Karpas-422 (cell line): ENCODE measurements around the gene KLK14. TPM values are rescaled to one million over a fixed set of nuclear protein-coding genes. Genes with fewer than 3 reads are reported as not detected.
A peak's percentile ranks its signal among the peaks of the same experiment; 100 is the strongest.

ENCODE experiments used
- DNase-seq: peaks from one replicate; pipeline ENCODE4 v3.0.0-alpha.2; 2015
- H2AFZ ChIP-seq: fragments of 200-600 bp; sonication (generic); 2 replicates; pipeline ENCODE4 v1.6.1; 2014; ENCODE audit warnings: antibody characterized with exemption, low read length, mixed read lengths
- H3K27ac ChIP-seq: fragments of 200-600 bp; sonication (generic); 2 replicates; pipeline ENCODE4 v1.5.1; 2014; ENCODE audit warnings: mild to moderate bottlenecking, low read length, moderate library complexity
- H3K27me3 ChIP-seq: fragments of 200-600 bp; sonication (generic); 2 replicates; pipeline ENCODE4 v1.6.1; 2014; ENCODE audit warnings: low read length, mixed read lengths
- H3K36me3 ChIP-seq: fragments of 200-600 bp; sonication (generic); 2 replicates; pipeline ENCODE4 v1.6.1; 2014; ENCODE audit warnings: low read length, mixed read lengths; ENCODE audit not compliant: insufficient read depth
- H3K4me1 ChIP-seq: fragments of 200-600 bp; sonication (generic); 2 replicates; pipeline ENCODE4 v1.6.1; 2014; ENCODE audit warnings: mild to moderate bottlenecking, low read length, mixed read lengths
- H3K4me2 ChIP-seq: fragments of 200-600 bp; sonication (generic); 2 replicates; pipeline ENCODE4 v1.6.1; 2014; ENCODE audit warnings: low read length, low read depth, mild to moderate bottlenecking; ENCODE audit not compliant: poor library complexity, severe bottlenecking
- H3K4me3 ChIP-seq: fragments of 200-600 bp; sonication (generic); 2 replicates; pipeline ENCODE4 v1.5.1; 2014; ENCODE audit warnings: mild to moderate bottlenecking, antibody characterized with exemption, low read length, mixed read lengths
- H3K79me2 ChIP-seq: fragments of 200-600 bp; sonication (generic); 2 replicates; pipeline ENCODE4 v1.6.1; 2014; ENCODE audit warnings: mild to moderate bottlenecking, low read length, mixed read lengths
- H3K9ac ChIP-seq: fragments of 200-600 bp; sonication (generic); 2 replicates; pipeline ENCODE4 v1.6.0; 2014; ENCODE audit warnings: low read length
- H3K9me2 ChIP-seq: fragments of 200-600 bp; sonication (generic), shearing (Covaris generic); replicated peaks from 2 replicates; pipeline ENCODE4 v1.6.0; 2014; ENCODE audit warnings: mild to moderate bottlenecking, low read length, moderate library complexity; ENCODE audit not compliant: insufficient read depth
- H3K9me3 ChIP-seq: fragments of 300-700, 200-600 bp; sonication (generic); 2 replicates; pipeline ENCODE4 v1.6.1; 2014; ENCODE audit warnings: low read length, mixed read lengths
- H4K20me1 ChIP-seq: fragments of 200-600 bp; sonication (generic); 2 replicates; pipeline ENCODE4 v1.6.1; 2014; ENCODE audit warnings: mild to moderate bottlenecking, antibody characterized with exemption, low read length, low read depth; ENCODE audit not compliant: insufficient read depth
- total RNA-seq: library from RNA; depleted of rRNA; stranded (reverse); fragments of >200 nt; shearing (Covaris generic); gene quantifications from 2 replicates; pipeline ENCODE4 v1.2.3, GENCODE V29; 2014; ENCODE audit warnings: low replicate concordance

KLK14 gene
- total RNA-seq, 1 experiment from 2014 or later: 0.48 TPM

DNA sequence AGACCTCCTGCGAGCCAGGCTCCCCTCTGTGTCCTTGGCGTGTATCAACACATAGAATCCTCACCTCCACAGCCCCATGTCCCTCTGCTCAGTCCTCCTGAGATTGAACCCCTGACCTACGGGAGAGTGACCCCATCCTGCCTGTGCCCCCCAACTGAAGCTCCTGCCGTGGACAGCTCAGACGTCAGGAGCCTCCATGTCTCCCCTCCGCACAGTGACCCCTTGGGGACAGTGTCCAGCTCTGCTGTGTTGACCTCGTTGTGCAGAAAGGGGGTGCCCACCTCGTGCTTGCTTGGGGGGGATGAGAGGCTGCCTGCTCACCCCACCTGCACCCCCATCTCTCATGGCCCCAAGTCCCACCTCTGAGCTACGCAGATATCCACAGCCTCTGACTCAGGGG is 41.5 kb upstream of the KLK14 start:
- Histone ChIP-seq H3K27me3 (no peaks in the 10 kb centered on the region), H4K20me1 (no peaks in the 10 kb centered on the region; the same call in 1 of the 2 replicates), H3K27ac (no peak overlapping the region), H3K4me2 (no peak overlapping the region), H3K36me3 (no peaks in the 10 kb centered on the region), H3K9me3 (no peaks in the 10 kb centered on the region), H3K9ac (no peak overlapping the region; the same call in 1 of the 2 replicates), H2AFZ (no peak overlapping the region), H3K9me2 (no peaks in the 10 kb centered on the region), H3K79me2 (no peaks in the 10 kb centered on the region), H3K4me3 (no peak overlapping the region), H3K4me1 (peaks cover 11% of the 10 kb centered on the region)
- DNase-seq: no peak

DNA sequence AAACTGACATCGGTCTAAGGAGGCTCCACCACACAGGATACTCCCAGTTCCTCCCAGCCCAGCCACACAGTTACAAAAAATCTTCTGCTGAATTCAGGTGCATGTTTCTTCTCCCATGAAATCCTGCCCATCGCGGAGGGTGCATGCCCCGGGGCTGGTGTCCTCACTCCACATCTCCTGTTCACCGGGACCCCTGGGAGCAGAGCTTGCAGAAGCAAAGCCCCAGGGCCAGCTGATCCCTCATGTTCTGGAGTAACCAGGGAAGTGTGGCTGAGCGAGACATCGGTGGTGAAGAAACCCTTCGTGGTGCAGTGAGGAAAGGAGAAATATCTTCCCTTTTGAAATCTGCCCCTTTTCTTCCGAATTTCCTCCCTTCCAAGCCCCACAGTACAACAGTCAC is 41.1 kb upstream of the KLK14 start:
- H4K20me1 ChIP-seq: no peaks in the 10 kb centered on the region; the same call in 1 of the 2 replicates
- H3K4me1 ChIP-seq: peaks cover 11% of the 10 kb centered on the region
- no peaks in the 10 kb centered on the region for H3K9me3 ChIP-seq
- H3K9me2 ChIP-seq: no peaks in the 10 kb centered on the region
- no peak overlapping the region for H3K4me3 ChIP-seq
- no peaks in the 10 kb centered on the region for H3K79me2 ChIP-seq
- H2AFZ ChIP-seq: peak overlapping the region; percentile 31; the same call in 1 of the 2 replicates
- H3K9ac ChIP-seq: peak overlapping the region; percentile 32; the same call in 1 of the 2 replicates
- no peaks in the 10 kb centered on the region for H3K27me3 ChIP-seq
- H3K36me3 ChIP-seq: no peaks in the 10 kb centered on the region
- no peak for DNase-seq
- H3K4me2 ChIP-seq: no peak overlapping the region
- no peak overlapping the region for H3K27ac ChIP-seq

DNA sequence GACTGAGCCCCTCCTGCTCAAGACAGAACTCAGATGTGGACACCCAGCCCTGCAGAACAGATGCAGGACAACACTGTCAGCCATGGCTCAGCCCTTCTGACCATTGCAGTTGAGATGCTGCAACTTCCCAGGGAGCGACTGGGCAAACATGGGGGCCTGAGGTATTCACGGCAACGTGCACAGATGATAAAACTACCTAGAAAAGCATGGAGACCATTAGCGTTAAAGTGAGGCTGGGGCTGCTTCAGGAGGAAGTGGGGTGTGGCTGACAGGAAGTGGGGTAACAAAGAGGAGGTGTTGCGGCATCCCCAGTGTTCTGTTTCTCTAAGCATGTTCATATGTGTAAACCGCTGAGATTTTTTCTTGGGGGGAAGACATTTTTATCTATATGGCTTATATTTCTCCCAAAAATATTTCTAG is 40.7 kb upstream of the KLK14 start:
- Histone ChIP-seq H3K4me3 (no peak overlapping the region), H3K9me2 (no peaks in the 10 kb centered on the region), H3K79me2 (no peaks in the 10 kb centered on the region), H3K9me3 (no peaks in the 10 kb centered on the region), H3K9ac (peak overlapping the region; percentile 32; the same call in 1 of the 2 replicates), H4K20me1 (no peaks in the 10 kb centered on the region; the same call in 1 of the 2 replicates), H3K4me1 (peaks cover 11% of the 10 kb centered on the region), H3K4me2 (no peak overlapping the region), H3K27me3 (no peaks in the 10 kb centered on the region), H3K36me3 (no peaks in the 10 kb centered on the region), H2AFZ (peak overlapping the region; percentile 31), H3K27ac (no peak overlapping the region)
- DNase-seq: peak; percentile 60

GRCh38 chr19:51122112-51122981 is 39.7 kb upstream of the KLK14 start:
- H3K79me2 ChIP-seq: no peaks in the 10 kb centered on the region
- H3K9ac ChIP-seq: no peak overlapping the region
- H4K20me1 ChIP-seq: no peaks in the 10 kb centered on the region; the same call in 1 of the 2 replicates
- H3K4me3 ChIP-seq: no peak overlapping the region
- no peaks in the 10 kb centered on the region for H3K9me2 ChIP-seq
- no peak for DNase-seq
- H3K27me3 ChIP-seq: no peaks in the 10 kb centered on the region
- no peak overlapping the region for H3K4me2 ChIP-seq
- H3K36me3 ChIP-seq: no peaks in the 10 kb centered on the region
- H3K4me1 ChIP-seq: peaks cover 11% of the 10 kb centered on the region
- H3K9me3 ChIP-seq: no peaks in the 10 kb centered on the region
- H2AFZ ChIP-seq: no peak overlapping the region
- H3K27ac ChIP-seq: no peak overlapping the region

DNA sequence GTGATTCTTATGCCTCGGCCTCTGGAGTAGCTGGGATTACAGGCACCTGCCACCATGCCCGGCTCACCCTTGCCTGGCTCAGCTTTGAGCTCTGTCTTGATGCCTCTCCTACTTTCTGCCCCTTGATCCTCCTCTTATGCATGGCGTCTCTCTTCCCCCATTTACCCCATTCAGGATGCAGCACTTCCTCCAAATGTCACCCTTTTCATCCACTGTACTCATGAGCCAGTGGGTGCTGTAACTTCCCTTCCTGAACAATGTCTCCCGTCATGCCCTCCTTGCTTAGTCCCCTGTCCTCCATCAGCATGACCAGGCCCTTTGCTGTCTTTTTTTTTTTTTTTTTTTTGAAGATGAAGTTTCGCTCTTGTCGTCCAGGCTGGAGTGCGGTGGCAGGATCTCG is 38.6 kb upstream of the KLK14 start:
- Histone ChIP-seq H3K4me3 (no peak overlapping the region), H3K4me2 (no peak overlapping the region), H3K4me1 (peaks cover 11% of the 10 kb centered on the region)

GRCh38 chr19:51120160-51120559 is 37.5 kb upstream of the KLK14 start:
- Histone ChIP-seq H3K4me1 (peaks cover 11% of the 10 kb centered on the region), H2AFZ (no peak overlapping the region)

More for the DNA sequence above, 38.6 kb upstream of the KLK14 start:
- Histone ChIP-seq H3K9me2 (no peaks in the 10 kb centered on the region), H3K9ac (no peak overlapping the region), H3K9me3 (no peaks in the 10 kb centered on the region), H3K36me3 (no peaks in the 10 kb centered on the region), H2AFZ (no peak overlapping the region), H3K79me2 (no peaks in the 10 kb centered on the region), H3K27ac (no peak overlapping the region), H4K20me1 (no peaks in the 10 kb centered on the region; the same call in 1 of the 2 replicates), H3K27me3 (no peaks in the 10 kb centered on the region)
- no peak for DNase-seq

DNA sequence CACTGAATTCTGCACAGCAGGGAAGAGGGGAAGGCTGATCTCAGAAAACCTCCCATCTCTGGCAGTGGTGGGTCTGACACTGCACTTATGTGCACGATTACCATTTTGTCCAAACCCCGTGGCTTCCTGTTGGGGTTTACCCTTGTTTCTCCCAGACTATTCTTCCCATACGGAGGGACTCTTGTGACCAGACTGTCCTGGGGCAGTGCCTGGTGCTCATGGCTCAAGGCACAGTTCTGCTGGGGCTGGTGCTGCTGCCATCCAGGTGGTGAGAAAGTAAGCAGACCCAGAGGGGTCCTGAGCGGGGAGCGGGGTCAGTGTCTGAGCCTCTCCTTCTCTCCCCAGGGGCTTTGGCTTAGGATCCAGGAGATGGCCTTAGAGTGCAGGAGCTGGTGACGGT is 36.9 kb upstream of the KLK14 start:
- no peaks in the 10 kb centered on the region for H3K79me2 ChIP-seq
- H4K20me1 ChIP-seq: no peaks in the 10 kb centered on the region; the same call in 1 of the 2 replicates
- H3K4me2 ChIP-seq: no peak overlapping the region
- H3K4me3 ChIP-seq: no peak overlapping the region
- no peaks in the 10 kb centered on the region for H3K27me3 ChIP-seq
- no peak for DNase-seq
- no peaks in the 10 kb centered on the region for H3K36me3 ChIP-seq
- H3K9me3 ChIP-seq: no peaks in the 10 kb centered on the region
- no peak overlapping the region for H3K27ac ChIP-seq
- no peaks in the 10 kb centered on the region for H3K9me2 ChIP-seq
- no peak overlapping the region for H2AFZ ChIP-seq
- H3K9ac ChIP-seq: no peak overlapping the region
- H3K4me1 ChIP-seq: peaks cover 11% of the 10 kb centered on the region

More at GRCh38 chr19:51120160-51120559, 37.5 kb upstream of the KLK14 start:
- no peak for DNase-seq
- H3K27me3 ChIP-seq: no peaks in the 10 kb centered on the region
- no peaks in the 10 kb centered on the region for H3K9me3 ChIP-seq
- no peaks in the 10 kb centered on the region for H3K9me2 ChIP-seq
- H3K36me3 ChIP-seq: no peaks in the 10 kb centered on the region
- H3K4me3 ChIP-seq: no peak overlapping the region
- H3K9ac ChIP-seq: no peak overlapping the region
- no peaks in the 10 kb centered on the region; the same call in 1 of the 2 replicates for H4K20me1 ChIP-seq
- H3K79me2 ChIP-seq: no peaks in the 10 kb centered on the region
- no peak overlapping the region for H3K4me2 ChIP-seq
- H3K27ac ChIP-seq: no peak overlapping the region

DNA sequence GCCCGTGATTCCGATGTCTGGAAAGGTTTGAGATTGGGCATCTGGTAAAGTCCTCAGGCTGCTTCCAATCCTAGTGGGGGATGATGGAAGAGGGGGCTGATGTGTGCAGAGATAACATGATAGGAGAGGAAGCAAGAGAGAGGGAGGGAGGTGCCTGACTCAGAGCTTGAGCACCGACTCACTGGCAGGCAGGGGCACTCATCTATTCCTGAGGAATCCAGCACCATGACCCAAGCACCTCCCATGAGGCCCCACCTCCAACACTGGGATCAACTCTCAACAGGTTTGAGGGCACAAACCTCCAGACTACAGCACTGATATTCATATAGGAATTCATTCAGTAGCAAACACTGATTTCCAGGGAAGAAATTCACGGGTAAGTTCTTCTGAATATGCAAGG is 36.4 kb upstream of the KLK14 start:
- H3K9me2 ChIP-seq: no peaks in the 10 kb centered on the region
- no peak overlapping the region for H3K27ac ChIP-seq
- H4K20me1 ChIP-seq: no peaks in the 10 kb centered on the region; the same call in 1 of the 2 replicates
- H3K4me2 ChIP-seq: no peak overlapping the region
- H3K27me3 ChIP-seq: no peaks in the 10 kb centered on the region
- peaks cover 11% of the 10 kb centered on the region for H3K4me1 ChIP-seq
- H3K9ac ChIP-seq: no peak overlapping the region
- H3K79me2 ChIP-seq: no peaks in the 10 kb centered on the region
- no peak overlapping the region for H2AFZ ChIP-seq
- H3K36me3 ChIP-seq: no peaks in the 10 kb centered on the region
- no peak overlapping the region for H3K4me3 ChIP-seq
- no peak for DNase-seq
- no peaks in the 10 kb centered on the region for H3K9me3 ChIP-seq
